ENCODE data around the gene MAPK1.
"Not testable (repeated sequence)": the region's sequence is repeated elsewhere in the genome, so short reads cannot be mapped to it uniquely, and the experiment has no call there.

The MAPK1 gene

DNA sequence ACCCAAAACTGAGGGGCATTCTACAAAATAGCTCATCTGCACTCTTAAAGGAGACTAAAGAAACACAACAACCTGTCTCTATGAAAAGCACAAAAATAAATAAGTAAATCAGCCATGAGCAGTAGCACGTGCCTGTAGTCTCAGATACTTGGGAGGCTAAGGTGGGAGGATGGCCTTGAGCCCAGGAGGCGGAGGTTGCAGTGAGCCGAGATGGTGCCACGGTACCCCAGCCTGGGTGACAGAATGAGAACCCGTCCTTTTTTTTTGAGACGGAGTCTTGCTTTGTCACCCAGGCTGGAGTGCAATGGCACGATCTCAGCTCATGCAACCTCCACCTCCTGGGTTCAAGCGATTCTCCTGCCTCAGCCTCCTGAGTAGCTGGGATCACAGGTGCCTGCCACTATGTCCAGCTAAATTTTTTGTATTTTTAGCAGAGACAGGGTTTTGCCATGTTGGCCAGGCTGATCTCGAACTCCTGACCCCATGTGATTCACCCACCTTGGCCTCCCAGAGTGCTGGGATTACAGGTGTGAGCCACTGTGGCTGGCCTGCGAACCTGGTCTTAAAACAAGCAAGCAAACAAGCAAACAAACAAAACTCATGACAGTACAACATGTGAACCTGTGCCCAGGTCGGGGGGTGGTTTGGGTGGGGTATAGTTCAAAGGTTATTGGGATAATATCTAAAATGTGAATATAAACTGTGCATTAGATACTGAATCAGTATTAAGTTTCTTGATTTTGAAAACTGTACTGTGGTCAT, 76.4 kb downstream of the MAPK1 start:
- DNase-seq (ENCODE audit: low read depth): not testable (repeated sequence)

DNA sequence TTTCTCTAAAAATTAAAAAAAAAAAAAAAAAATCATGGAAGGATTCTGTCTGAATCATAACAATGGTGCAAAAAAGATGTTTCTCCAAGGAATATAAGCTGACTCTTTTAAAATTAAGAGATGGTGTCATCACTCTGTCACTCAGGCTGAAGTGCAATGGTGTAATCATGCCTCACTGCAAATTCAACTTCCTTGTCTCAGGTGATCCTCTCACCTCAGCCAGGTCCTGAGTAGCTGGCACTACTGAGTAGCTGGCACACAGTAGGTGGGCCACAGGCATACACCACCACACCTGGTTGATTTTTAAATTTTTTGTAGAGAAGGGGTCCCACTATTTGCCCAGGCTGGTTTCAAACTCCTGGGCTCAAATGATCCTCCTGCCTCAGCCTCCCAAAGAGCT, 77.1 kb downstream of the MAPK1 start:
- no peak for DNase-seq (ENCODE audit: low read depth)

DNA sequence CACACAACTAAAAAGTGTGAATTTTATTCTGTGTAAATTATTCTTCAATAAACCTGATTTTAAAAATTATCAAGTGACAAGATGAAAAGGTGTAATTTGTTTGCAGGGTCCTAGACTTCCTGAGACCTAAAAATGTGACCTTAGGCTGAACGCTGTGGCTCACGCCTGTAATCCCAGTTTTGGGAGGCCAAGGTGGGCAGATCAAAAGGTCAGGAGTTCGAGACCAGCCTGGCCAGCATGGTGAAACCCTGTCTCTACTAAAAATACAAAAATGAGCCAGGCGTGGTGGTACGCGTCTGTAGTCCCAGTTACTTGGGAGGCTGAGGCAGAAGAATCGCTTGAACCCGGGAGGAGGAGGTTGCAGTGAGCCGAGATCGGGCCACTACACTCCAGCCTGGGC, 79.9 kb downstream of the MAPK1 start:
- not testable (repeated sequence) for DNase-seq (ENCODE audit: low read depth)

DNA sequence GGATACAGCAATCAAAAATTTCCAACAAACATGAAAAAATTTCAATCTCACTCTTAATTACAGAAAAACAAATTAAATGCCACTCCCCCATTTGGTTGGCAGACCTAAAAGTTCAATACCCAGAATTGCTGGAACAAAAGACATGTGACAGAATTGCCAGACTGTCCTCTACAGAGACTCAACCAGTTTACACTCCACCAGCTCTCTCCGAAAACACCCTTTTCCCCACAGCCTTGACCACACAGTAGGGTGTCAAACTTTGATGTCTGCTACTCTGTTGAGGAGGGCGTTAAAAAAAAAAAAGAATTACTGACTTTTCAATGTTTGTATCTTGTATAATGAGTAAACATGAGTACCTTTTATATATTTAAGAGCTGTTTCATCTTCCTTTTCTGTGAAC, 87.2 kb downstream of the MAPK1 start:
- no peak for DNase-seq (ENCODE audit: low read depth)

DNA sequence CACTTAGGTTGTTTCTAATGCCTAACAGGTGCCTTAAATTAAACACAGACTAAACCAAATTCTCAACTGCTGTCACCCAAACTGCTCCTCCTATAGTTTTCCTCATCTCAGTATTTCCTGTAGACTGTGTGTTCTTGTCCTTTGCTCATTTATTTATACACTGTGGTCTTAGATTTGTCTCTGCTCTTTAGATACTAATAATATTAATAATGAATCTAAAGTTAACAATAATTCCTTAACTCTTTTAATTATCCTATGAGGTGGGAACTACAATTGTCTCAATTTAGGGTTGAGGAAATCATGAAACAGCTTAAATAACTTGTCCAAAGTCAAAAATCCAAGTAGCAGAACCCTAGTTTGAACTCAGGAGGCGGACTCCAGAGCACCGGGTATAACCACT, 88.0 kb downstream of the MAPK1 start:
- no peak for DNase-seq (ENCODE audit: low read depth)

DNA sequence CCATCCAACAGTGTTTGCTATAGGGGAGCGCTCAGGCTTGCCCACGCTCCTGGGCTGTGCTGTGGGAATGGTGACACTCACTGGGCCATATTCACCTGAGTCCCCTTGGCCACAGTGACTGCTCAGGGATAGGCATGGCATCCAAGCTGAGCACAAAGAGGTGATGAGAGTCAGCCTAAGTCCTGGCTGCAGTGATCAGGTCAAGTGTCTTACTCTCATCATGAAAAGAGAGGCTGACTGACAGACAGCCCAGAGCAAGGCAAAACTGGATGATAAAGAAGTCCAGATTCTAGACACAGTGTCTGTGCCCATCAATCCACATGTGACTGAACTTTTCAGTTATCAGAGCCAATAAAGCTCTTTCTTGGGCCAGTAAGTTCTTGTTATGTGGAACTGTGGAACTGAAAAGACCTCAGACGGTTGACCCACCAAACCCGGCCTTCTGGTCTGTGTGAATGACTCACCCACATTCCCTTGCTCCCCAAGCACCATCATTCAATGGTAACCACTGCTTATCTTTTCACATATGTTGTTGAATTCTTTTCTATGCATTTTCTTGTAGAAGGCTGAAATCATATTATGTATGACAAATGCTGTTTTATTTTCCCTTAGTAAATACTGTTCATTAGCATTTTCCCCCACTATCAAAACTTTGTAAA, 88.6 kb downstream of the MAPK1 start:
- DNase-seq (ENCODE audit: low read depth): no peak

DNA sequence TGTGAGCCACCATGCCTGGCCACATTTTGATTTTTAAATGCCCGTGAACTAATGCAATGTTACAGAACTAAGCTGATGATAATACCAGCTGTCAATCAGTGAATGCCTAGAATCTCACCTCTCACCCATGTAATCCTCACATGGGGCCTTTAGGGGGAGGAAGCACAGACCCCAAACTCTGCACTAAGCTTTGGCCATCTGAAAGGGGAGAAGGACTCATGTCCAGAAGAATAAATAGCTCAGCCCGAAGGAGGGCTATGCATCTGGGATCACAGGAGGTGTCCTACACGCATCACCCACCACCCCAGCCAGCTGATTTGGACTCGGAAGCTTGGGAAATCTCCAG, 95.8 kb downstream of the MAPK1 start:
- DNase-seq (ENCODE audit: low read depth): no peak

DNA sequence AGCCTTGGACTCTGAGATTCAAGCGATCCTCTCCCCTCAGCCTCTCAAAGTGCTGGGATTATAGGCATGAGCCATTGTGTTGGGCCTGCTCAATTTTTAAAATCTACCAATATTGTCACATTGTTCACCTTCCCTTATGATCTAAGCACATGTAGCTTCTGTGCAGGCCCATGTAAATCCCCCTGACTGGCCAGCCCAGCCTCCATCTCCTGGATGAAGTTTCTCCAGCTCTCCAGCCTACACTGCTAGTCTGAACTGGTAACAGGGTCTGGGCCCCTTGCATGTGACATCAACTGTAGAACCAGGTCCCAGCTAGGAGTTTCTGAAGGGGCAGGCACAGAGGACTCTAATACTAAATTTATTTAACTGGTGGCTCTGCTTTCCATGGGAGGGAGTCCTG, 99.0 kb downstream of the MAPK1 start:
- no peak for DNase-seq (ENCODE audit: low read depth)

DNA sequence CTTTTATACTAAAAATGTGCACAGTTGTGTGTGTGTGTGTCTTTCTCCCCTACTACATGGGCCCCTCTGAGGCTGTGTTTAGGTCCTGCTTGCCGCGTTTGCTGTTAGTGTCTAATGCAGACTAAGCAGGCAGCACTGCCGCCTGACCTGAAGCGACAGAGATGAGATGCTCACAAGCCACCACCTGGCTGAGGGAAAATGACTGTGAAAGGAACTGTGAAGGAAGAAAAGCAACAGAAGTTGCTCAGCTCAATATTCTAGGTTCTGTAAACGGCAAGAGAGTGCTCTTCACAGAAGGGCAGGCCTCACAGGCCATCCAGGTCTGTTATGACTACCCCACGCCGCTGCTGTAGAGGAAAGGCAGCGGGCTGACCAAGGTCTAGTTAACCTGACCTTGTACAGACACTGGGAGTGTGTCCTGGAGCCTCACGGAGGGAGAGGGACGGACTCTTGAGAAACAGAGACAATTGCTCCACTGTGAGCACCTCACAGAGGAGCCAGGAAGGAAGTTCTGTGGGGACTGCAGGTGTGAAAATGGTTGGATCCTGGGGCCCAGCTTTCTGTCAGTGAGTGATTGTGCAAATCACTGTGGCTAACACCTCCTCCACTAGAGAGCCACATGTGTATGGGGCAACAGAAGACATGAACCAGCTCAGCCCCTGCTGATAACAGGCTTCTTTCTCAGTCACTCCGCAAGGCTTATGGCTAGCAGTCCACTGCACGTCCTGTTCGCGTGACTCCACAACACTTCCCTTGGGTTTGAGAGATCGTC, 100.6 kb downstream of the MAPK1 start:
- no peak for DNase-seq (ENCODE audit: low read depth)

DNA sequence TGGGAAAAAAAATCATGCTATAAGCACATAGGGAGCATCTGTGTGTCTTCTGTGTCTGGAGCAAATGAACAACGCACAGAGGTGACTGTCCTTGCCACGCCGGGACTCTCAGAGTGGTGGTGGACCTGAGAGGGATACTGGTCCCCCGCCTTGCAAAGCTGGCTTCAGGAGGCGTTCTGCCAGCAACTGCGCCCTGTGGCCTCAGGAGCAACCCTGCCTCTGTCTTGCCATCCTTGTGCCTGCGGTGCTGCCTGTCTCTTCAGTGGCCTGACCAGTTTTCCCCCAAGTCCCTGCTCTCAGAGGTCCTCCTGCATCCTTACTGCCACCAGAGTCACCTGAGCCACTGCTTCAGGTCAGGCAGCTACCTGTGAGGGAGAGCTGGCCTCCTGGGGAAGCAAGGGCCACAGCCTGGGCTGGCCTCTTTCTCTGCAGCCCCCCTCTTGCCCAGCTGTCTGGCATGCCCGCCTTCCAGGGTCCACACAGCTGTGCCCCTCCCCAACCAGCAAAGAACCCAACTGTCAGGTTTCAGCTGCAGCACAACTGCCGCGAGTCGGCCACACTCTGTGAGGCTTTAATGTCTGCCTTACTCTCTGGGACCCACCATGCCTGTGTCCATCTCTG, 101.4 kb downstream of the MAPK1 start:
- DNase-seq (ENCODE audit: low read depth): no peak

DNA sequence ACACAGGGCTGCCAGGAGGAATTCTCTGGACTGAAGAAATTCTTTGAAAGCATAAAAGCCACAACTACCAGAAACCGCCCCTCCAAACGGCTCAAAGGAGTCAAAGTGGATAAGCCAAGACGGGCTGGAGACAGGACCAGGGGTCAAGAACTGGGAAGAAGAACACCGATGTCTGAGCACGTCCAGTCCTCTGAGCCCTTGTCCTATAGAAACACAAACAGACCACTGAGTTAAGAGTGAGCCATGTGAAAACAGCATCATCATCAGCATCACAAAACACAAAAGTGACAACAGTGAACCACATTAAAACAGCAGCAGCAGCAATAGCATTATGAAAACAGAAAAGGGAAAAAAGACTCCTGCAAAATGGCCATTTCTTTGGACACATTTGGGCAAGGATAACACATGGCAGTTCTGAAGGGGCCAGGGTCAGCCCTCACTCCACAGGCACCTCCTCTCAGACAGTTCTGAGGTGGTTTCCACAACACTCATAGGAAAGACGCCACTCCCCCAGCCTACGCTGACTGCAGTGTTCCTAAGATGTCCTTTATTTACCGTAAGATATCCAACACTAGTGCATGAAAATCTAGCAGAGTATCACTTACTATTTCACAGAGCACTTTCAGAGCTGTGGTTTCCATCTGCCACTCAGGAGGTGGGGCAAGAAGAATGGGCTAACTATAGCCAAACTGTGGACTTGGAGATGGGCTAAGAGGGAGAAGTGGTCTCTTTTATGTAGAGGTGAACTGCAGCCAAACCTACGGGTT, 103.2 kb downstream of the MAPK1 start:
- DNase-seq (ENCODE audit: low read depth): no peak

DNA sequence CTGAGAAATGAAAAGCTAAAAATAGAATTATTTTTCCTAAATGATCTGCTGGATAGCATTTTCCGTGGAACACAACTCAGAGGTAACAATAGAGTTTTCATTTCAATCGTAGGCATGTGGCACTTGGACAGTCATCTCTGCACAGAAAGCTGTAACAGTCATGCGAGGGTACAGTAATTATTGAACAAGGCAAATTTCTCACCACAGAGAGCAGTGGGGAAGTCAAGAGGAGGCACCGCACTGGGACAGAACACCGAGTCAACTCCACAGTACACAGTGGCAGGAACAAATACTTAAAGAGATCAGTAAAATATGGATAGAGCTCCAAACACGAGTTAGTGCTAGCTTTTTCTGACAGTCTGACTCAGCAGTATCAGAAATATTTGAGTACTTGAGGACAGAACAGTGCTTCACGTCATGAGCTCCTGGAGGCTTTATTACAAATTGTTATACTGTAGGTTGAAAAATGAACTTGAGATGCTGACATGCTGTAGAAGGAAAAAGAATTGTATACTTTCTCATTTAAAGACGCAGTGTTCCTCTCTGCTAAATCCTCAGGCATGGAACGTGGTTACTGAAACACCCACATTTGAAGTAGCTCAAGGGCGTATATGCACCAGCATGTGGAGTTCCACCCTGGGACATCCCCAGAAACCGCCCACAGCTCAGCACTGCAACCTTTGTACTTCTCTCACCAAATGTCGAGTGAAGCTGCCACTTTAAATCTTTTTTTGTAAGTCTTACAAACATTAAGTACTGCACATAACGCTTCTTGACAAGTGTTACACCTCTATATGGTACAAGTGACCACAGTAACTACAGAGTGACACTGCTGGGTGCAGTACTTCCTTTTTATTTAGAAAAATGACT, 104.5 kb downstream of the MAPK1 start:
- DNase-seq (ENCODE audit: low read depth): no peak

DNA sequence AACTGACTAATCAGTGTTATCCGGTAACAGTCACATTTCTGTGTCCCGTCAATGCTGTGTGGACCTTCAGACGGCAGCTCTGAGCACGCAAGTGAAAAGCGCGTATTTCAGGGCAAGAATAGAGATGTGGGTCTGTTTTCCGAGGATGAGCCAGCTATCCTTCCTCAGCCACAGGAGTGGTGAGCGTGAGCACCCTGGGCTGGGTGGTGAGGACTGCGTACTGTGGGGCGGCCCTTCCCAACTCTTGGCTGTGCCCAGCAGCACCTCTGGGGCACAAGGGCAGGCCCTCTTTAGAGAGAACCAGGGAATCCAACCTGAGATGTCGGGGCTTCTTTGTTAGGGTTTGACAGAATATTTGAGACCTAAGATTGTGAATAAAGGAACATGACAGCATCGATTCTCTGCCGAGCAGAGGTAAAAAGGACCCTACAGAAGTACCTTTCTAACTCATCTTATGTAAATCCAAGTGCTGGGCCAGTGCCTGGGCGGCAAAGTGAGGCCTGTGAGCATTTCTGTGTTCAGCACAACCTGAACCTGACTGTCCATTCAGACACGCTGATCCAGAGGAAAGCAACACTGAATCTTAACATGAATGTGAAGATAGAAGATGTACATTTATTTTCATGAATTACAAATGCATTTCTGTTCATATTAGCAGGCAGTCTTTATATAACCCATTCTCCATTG, 105.3 kb downstream of the MAPK1 start:
- DNase-seq (ENCODE audit: low read depth): no peak

DNA sequence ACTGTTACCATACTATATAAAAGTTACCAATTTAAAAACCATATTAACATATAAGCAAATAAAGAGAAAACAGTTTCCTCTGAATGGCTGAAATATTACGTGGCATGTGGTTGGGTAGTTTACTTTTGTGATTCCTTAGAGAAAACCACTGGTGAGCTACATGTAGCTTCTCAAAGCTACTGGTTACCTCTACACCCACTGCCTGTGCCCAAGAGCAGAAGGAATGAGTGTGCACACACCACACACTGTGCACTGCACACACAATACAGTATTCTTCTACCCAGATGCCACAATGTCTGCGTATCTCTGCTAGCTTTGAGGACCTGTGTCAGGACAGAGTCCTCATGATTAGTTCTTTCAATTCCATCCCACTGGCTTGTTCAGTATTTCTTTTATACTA, 106.4 kb downstream of the MAPK1 start:
- DNase-seq (ENCODE audit: low read depth): peak; percentile 21

DNA sequence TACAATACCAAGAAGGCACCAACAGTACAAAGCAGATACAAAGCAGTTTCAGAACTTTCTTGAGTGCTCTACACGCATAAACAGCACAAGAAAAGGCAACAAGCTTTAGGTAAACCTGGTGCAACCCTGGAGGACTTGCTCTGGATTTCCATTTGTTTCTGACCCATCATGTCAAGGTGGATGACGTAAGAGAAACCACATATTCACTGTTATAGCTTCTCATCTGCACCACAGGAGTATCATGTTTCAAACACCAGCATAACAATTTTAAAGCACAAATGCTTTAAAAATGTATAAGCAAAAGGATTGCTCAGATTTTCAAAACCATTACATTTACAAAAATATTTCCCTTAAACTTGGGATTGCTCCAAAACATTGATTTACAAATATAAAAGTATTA, 106.8 kb downstream of the MAPK1 start:
- DNase-seq (ENCODE audit: low read depth): peak; percentile 72

DNA sequence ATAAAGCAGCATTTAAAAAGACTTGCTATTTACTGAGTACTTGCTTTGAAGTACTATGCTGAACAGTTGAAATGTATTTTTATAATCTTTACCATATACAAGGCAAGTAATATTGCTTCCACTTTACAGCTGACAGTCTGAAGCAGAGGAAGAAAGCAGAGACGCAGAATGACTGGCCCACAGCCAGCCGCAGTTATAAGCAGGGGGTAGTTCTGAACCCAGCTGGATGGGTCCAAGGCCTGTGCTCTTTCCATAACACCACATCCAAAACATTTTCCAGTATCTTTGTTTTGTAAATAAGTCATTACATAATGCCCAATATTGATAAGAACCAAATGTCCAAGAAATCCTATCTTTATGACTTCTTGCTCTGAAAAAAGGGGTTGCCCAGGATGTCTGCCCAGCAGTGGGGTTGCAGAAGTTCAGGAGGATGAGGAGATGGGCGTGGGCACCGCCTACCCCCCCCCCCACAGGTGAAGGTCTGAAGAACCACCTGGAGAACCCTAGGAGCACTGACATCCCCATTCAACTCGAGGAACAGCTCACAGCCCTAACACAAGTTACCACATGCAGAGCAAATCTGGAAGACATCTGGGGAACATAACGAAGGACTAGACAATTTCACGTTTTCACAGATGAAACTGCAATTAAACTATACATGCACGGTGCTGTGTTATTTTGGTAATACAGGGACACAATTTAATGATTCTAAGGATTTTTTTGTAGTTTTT, 107.6 kb downstream of the MAPK1 start:
- DNase-seq (ENCODE audit: low read depth): no peak

DNA sequence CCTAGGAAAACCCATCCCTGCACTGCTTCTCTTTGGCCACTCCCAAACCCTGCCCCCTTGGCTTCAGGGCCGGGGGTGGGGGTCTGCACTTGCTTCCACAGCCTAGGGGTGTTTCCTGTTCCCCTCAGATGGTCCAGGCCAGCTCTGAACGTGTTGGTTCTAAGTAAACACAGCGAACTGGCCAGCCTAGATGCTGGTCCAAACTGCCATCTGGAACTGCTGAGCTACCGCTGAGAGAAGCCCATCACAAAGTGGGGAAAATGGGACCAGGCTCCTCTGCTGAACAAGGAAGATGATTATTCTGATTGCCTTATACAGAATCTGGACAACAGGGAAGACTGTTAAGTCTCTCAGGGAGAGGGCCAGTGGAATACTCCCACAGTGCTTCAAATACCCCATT, 108.4 kb downstream of the MAPK1 start:
- no peak for DNase-seq (ENCODE audit: low read depth)

DNA sequence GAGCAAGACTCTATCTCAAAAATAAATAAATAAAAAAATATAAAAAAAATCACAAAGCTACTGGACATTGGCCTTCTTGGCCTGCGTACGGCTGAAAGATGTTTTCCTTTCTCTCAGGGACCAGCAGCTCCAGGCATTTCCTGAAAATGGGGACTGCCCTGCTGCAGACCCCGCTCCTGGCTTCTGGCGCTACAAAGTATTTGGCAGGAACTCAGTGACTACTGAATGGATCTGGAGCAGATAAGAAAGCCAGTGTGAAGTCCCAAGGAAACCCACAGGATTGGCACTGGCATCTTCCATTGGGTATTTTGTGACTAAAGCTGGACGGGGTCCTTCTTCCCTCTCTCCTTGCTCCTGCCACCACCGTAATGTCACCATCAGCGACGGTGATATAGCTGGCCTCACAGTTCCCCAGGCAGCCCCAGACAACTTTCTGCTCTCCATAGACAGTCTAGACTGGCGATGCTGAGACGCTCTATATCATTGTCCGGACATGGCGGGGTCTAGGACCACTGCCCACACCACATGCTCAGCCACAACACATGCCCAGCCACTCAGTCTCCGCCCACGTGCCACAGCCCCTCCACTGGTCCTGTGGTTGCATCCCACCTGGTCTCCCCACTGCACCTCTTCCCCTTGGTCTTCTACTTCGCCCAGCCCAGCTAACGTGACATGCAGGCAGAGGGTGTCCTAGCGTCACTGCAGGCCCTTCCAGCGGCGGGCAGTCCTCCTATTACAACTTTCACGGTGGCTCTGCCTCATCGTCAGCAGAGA, 109.2 kb downstream of the MAPK1 start:
- no peak for DNase-seq (ENCODE audit: low read depth)

DNA sequence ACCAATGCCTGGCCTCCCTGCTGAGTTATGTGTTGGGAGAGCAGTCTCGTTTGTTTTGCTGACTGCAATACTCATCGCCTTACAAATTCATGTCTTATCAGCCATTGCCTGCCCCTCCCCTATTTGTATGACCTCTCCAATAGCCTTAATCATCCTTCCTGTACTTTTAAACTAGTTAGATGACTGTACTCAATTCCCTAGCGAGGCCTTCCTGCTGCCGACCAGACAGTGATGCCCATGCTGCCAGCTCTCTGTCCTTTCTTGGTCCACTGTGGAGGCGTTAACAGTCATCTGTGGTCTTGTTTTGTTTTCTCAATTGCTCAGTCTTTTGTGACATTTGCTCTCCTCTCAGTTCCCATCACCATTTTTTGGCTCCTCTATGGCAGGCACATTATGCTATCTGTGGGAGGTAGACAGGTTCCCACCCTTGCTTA, 111.6 kb downstream of the MAPK1 start:
- DNase-seq (ENCODE audit: low read depth): peak; percentile 36

Measured in fibroblast of gingiva (primary cell).